Measurements from ENCODE around the gene DAPK2.
"Not testable (repeated sequence)": the region's sequence is repeated elsewhere in the genome, so short reads cannot be mapped to it uniquely, and the experiment has no call there.

The DAPK2 gene

GRCh38 chr15:63909819-63910437 lies 136.4 kb downstream of the DAPK2 start:
- no peak for DNase-seq

GRCh38 chr15:63908991-63909390 lies 137.3 kb downstream of the DAPK2 start:
- DNase-seq, result no peak

GRCh38 chr15:63908281-63908680 lies 138.0 kb downstream of the DAPK2 start:
- DNase-seq, result no peak

GRCh38 chr15:63907521-63907920 lies 138.8 kb downstream of the DAPK2 start:
- no peak for DNase-seq

GRCh38 chr15:63906266-63906584 lies 140.1 kb downstream of the DAPK2 start:
- DNase-seq, result no peak

GRCh38 chr15:63905558-63906265 lies 140.6 kb downstream of the DAPK2 start:
- no peak for DNase-seq

- no peak for DNase-seq
Measured at GRCh38 chr15:63905131-63905530, 141.2 kb downstream of the DAPK2 start.

- DNase-seq, result no peak
Measured at GRCh38 chr15:63904042-63904441, 142.2 kb downstream of the DAPK2 start.

- DNase-seq, result no peak
Measured at GRCh38 chr15:63902671-63903035, 143.6 kb downstream of the DAPK2 start.

- no peak for DNase-seq
Measured at GRCh38 chr15:63901912-63902670, 144.2 kb downstream of the DAPK2 start.

GRCh38 chr15:63900306-63900705 lies 146.0 kb downstream of the DAPK2 start:
- no peak for DNase-seq

GRCh38 chr15:63899606-63900005 lies 146.7 kb downstream of the DAPK2 start:
- not testable (repeated sequence) for DNase-seq

GRCh38 chr15:63899193-63899592 lies 147.1 kb downstream of the DAPK2 start:
- no peak for DNase-seq

GRCh38 chr15:63896336-63897115 lies 149.8 kb downstream of the DAPK2 start:
- no peak for DNase-seq

- no peak for DNase-seq
Measured at GRCh38 chr15:63895787-63896218, 150.5 kb downstream of the DAPK2 start.

- no peak for DNase-seq
Measured at GRCh38 chr15:63895194-63895593, 151.1 kb downstream of the DAPK2 start.

- no peak for DNase-seq
Measured at GRCh38 chr15:63894662-63894949, 151.7 kb downstream of the DAPK2 start.

GRCh38 chr15:63893866-63894661 lies 152.2 kb downstream of the DAPK2 start:
- DNase-seq, result no peak

GRCh38 chr15:63892794-63893441 lies 153.4 kb downstream of the DAPK2 start:
- no peak for DNase-seq

- no peak for DNase-seq
Measured at GRCh38 chr15:63891768-63892133, 154.5 kb downstream of the DAPK2 start.

- no peak for DNase-seq
Measured at GRCh38 chr15:63891079-63891767, 155.1 kb downstream of the DAPK2 start.

GRCh38 chr15:63890617-63891016 lies 155.7 kb downstream of the DAPK2 start:
- no peak for DNase-seq
